GM06990 (cell line): Measurements from ENCODE around the gene SCLT1.

Experiments used
- DNase-seq: peaks from one replicate; pipeline ENCODE4 v3.0.0-alpha.2; 2011; ENCODE audit not compliant: insufficient read length; ENCODE audit errors: extremely low read depth
- H3K27me3 ChIP-seq: replicated peaks from 2 replicates; pipeline ENCODE4 v1.6.0; 2011; ENCODE audit warnings: low read length; ENCODE audit not compliant: control insufficient read depth, insufficient read depth
- H3K36me3 ChIP-seq: 2 replicates; pipeline ENCODE4 v1.5.1; 2011; ENCODE audit warnings: low read length; ENCODE audit not compliant: control insufficient read depth, insufficient read depth
- H3K4me3 ChIP-seq: replicated peaks from 2 replicates; pipeline ENCODE4 v1.5.1; 2011; ENCODE audit warnings: low read depth, mild to moderate bottlenecking, control low read depth, low read length
- CTCF ChIP-seq: IDR thresholded peaks from 2 replicates; pipeline ENCODE4 v1.5.1; 2011; ENCODE audit warnings: low read length, control low read depth, mild to moderate bottlenecking, inconsistent platforms; ENCODE audit not compliant: insufficient read depth, poor library complexity, severe bottlenecking

SCLT1 gene

GRCh38 chr4:129109965-129110824, 16.9 kb upstream of the SCLT1 start:
- Histone ChIP-seq H3K27me3 (no peaks in the 10 kb centered on the region), H3K36me3 (peaks cover 4% of the 10 kb centered on the region), H3K4me3 (no peak overlapping the region)
- TF ChIP-seq CTCF, result no peak
- no peak for DNase-seq

GRCh38 chr4:129098531-129099001, 5.2 kb upstream of the SCLT1 start:
- no peak for TF ChIP-seq CTCF
- Histone ChIP-seq H3K36me3 (no peaks in the 10 kb centered on the region), H3K4me3 (no peak overlapping the region), H3K27me3 (no peaks in the 10 kb centered on the region)
- no peak for DNase-seq

- no peaks in the 10 kb centered on the region for H3K36me3 ChIP-seq
- H3K4me3 ChIP-seq, result peak within 1 kb of the TSS; percentile 74
- DNase-seq, result peak; percentile 43
- H3K27me3 ChIP-seq, result no peaks in the 10 kb centered on the region
- no peak for TF ChIP-seq CTCF
Observed at GRCh38 chr4:129095811-129096454, 2.6 kb upstream of the SCLT1 start, which contains the start of gene C4orf33. Gene C4orf33 (plus strand): TSS chr4:129096152. CDS start chr4:129102611, 6,459 bp downstream.

- DNase-seq, result no peak
- Histone ChIP-seq H3K27me3 (no peaks in the 10 kb centered on the region), H3K4me3 (peak overlapping the region; percentile 88), H3K36me3 (no peaks in the 10 kb centered on the region)
- TF ChIP-seq CTCF, result no peak
Observed at GRCh38 chr4:129094347-129094746, 1.0 kb upstream of the SCLT1 start.

- no peak for TF ChIP-seq CTCF
- peak overlapping the region; percentile 88 for H3K4me3 ChIP-seq
- H3K36me3 ChIP-seq, result no peaks in the 10 kb centered on the region
- DNase-seq, result no peak
- no peaks in the 10 kb centered on the region for H3K27me3 ChIP-seq
Observed at GRCh38 chr4:129092631-129093190, 628 bp downstream of the SCLT1 start.
